Natural killer cell (primary cell): ENCODE measurements around the gene DMRTC2. TPM values are rescaled to one million over a fixed set of nuclear protein-coding genes. Genes with fewer than 3 reads are reported as not detected.
"Not testable (repeated sequence)": the region's sequence is repeated elsewhere in the genome, so short reads cannot be mapped to it uniquely, and the experiment has no call there.

Experiments used
- ATAC-seq, 3 donors: fragments of 150-1000 bp in 2 of 3; fragments of 200-7000 bp in 1 of 3; cut with Tn5 transposase; 1 replicate in 1 of 3; 2 replicates in 2 of 3; pipeline ENCODE4 v1.10.0; 2021; ENCODE audit warnings: mild to moderate bottlenecking in 2 of 3, moderate library complexity in 2 of 3
- DNase-seq, 2 donors: peaks; one replicate each; pipeline versions ENCODE4 v3.0.0 to v3.0.0-alpha.2; 2013 to 2021; ENCODE audit warnings: mixed read lengths in 1 of 2
- H3K27ac ChIP-seq: one replicate; pipeline ENCODE4 v1.5.1; 2013; ENCODE audit warnings: mild to moderate bottlenecking, low read length
- H3K27me3 ChIP-seq: one replicate; pipeline ENCODE4 v1.6.1; 2013; ENCODE audit warnings: low read length; ENCODE audit not compliant: control insufficient read depth, insufficient read depth
- H3K36me3 ChIP-seq: one replicate; pipeline ENCODE4 v1.6.1; 2013; ENCODE audit warnings: low read length; ENCODE audit not compliant: control insufficient read depth, insufficient read depth
- H3K4me1 ChIP-seq: one replicate; pipeline ENCODE4 v1.6.1; 2013; ENCODE audit warnings: low read length; ENCODE audit not compliant: control insufficient read depth, insufficient read depth
- H3K4me3 ChIP-seq: one replicate; pipeline ENCODE4 v1.5.1; 2013; ENCODE audit warnings: low read length
- H3K9me3 ChIP-seq: one replicate; pipeline ENCODE4 v1.6.1; 2013; ENCODE audit warnings: low read length; ENCODE audit not compliant: control insufficient read depth, insufficient read depth
- H3K27ac Mint-ChIP-seq, 2 donors: one replicate each; pipeline ENCODE4 v1.8.0; 2022; ENCODE audit warnings: mild to moderate bottlenecking in 2 of 2, mixed read lengths in 2 of 2, moderate library complexity in 1 of 2
- H3K27me3 Mint-ChIP-seq, 2 donors: one replicate each; pipeline ENCODE4 v1.8.0; 2022; ENCODE audit warnings: low read depth in 2 of 2, mixed read lengths in 2 of 2
- H3K36me3 Mint-ChIP-seq: one replicate; pipeline ENCODE4 v1.8.0; 2022; ENCODE audit warnings: mixed read lengths
- H3K4me1 Mint-ChIP-seq, 2 donors: one replicate each; pipeline ENCODE4 v1.8.0; 2022; ENCODE audit warnings: mixed read lengths in 2 of 2
- H3K4me3 Mint-ChIP-seq: one replicate; pipeline ENCODE4 v1.8.0; 2022; ENCODE audit warnings: mild to moderate bottlenecking, moderate library complexity, mixed read lengths
- H3K9me3 Mint-ChIP-seq, 2 donors: one replicate each; pipeline ENCODE4 v1.8.0; 2022; ENCODE audit warnings: mixed read lengths in 2 of 2
- CTCF ChIP-seq: fragments of 200-600 bp; IDR thresholded peaks from one replicate; pipeline ENCODE4 v1.8.0; 2022; ENCODE audit warnings: antibody characterized with exemption
- WGBS: methylation state at CpG from one replicate; pipeline ENCODE4 v1.1.7; 2013; ENCODE audit warnings: missing lambda C conversion rate; ENCODE audit not compliant: insufficient coverage; 5-methylcytosine and 5-hydroxymethylcytosine counted together
- intact Hi-C: fragments of 100-400 bp; cut with micrococcal nuclease; formaldehyde crosslinking; loops from one replicate; pipeline ENCODE4 v1.14.2; 2022
- total RNA-seq, 4 donors: library from RNA; stranded (reverse); fragments of 120-200 nt in 1 of 4; gene quantifications; one replicate each; pipeline versions ENCODE4 v1.2.3 to v1.2.4, GENCODE V29; 2013 to 2022

The DMRTC2 gene
- total RNA-seq, 3 donors from 2014 or later (not counting 1 experiment from before 2014, with no cell fraction given) = not detected

- Histone ChIP-seq H3K27me3 (no peaks in the 10 kb centered on the region), H3K27ac (peak overlapping the region; percentile 79), H3K4me1 (peaks cover 94% of the 10 kb centered on the region), H3K9me3 (no peaks in the 10 kb centered on the region), H3K4me3 (no peak overlapping the region), H3K36me3 (peaks cover 27% of the 10 kb centered on the region)
- Mint-ChIP-seq H3K9me3 (no peaks in the 10 kb centered on the region), H3K36me3 (no peaks in the 10 kb centered on the region), H3K4me3 (peak overlapping the region; percentile 50), H3K27me3 (no peaks in the 10 kb centered on the region), H3K4me1 (peaks cover 36 to 63% of the 10 kb centered on the region in 2 donors), H3K27ac (peak overlapping the region; percentile 95 to 97)
- 76% methylated on average over 12 of the region's 12 CpGs for WGBS
- ATAC-seq = no peak
- DNase-seq = peak in 1 of 2 donors; percentile 20
- intact Hi-C loops = no loop called here
- no peak for TF ChIP-seq CTCF
Measured at GRCh38 chr19:41872384-41872774, 27.5 kb downstream of the DMRTC2 start.

DNA sequence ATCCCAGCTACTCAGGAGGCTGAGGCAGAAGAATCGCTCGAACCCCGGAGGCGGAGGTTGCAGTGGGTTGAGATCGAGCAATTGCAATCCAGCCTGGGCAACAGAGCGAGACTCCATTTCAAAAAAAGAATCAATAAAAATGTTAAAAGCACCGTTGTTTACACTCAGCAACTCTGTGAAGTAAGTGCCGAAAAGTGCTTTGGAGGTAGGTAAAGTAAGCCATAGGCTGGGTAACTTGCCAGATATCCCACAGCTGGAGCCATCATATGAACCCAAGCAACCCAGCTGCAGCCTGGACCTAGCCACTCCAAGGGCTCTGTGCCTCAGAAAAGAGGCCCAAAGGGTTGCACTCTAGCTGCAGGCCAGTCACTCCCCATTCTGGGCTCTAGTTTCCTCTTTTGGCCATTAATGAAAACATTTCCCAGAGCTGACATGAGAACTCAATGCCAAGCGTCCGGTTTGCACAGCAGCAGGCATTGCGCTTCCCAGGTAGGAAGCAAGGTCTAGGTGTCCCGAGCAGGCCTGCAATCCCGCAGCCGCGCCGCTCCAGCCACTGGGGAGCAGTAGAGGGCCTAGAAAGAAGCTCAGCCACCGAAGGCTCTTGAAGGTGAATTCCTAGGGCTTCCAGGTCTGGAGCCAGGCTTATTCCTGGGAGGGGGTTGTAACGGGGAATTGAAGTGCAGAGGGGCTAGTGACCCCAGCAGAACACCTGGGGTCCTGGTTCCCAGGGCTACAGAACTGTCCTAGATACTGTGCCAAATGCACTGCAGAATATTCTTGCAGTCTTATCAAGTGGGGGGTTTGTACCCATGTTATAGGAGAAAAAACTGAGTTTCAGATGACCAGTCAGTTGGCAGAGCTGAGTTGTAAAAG lies 28.2 kb downstream of the DMRTC2 start:
- peak in 1 of 3 donors; percentile 19 for ATAC-seq
- TF ChIP-seq CTCF = peak; percentile 82
- Histone ChIP-seq H3K27ac (peak overlapping the region; percentile 79), H3K4me1 (peaks cover 100% of the 10 kb centered on the region), H3K9me3 (no peaks in the 10 kb centered on the region), H3K4me3 (no peak overlapping the region), H3K36me3 (peaks cover 26% of the 10 kb centered on the region), H3K27me3 (no peaks in the 10 kb centered on the region)
- Mint-ChIP-seq H3K36me3 (no peaks in the 10 kb centered on the region), H3K27ac (peak overlapping the region; percentile 95 to 97), H3K4me1 (peaks cover 39 to 64% of the 10 kb centered on the region in 2 donors), H3K27me3 (no peaks in the 10 kb centered on the region), H3K9me3 (no peaks in the 10 kb centered on the region), H3K4me3 (peak overlapping the region; percentile 76)
- intact Hi-C loops = loop anchor here (1.0 kb wide), 3 partner anchors 14 to 78 kb away; no protein-coding TSS in a partner anchor
- DNase-seq = peak; percentile 68 to 81
- 45% methylated on average over 18 of the region's 18 CpGs for WGBS

GRCh38 chr19:41875973-41876372 lies 31.1 kb downstream of the DMRTC2 start:
- peak overlapping the region; percentile 98 for H3K27ac ChIP-seq
- peak overlapping the region; percentile 77 for H3K4me3 Mint-ChIP-seq
- H3K4me1 ChIP-seq = peaks cover 96% of the 10 kb centered on the region
- intact Hi-C loops = loop anchor here (1.0 kb wide), 1 partner anchor 69 kb away; no protein-coding TSS in a partner anchor
- H3K4me3 ChIP-seq, H3K27me3 Mint-ChIP-seq, H3K9me3 ChIP-seq, H3K9me3 Mint-ChIP-seq, H3K36me3 ChIP-seq, H3K27me3 ChIP-seq, DNase-seq, H3K36me3 Mint-ChIP-seq, ATAC-seq: not testable (repeated sequence)
- peak overlapping the region; percentile 95 to 97 for H3K27ac Mint-ChIP-seq
- WGBS = 34% methylated on average over 3 of the region's 3 CpGs
- H3K4me1 Mint-ChIP-seq = peaks cover 37 to 80% of the 10 kb centered on the region in 2 donors
